ENCODE results near the gene METTL27.

- TF ChIP-seq CTCF (IDR thresholded peaks at IDR 0.05) (no peak), POLR2A (IDR thresholded peaks at IDR 0.05) (no peak)
These were observed 18.5 kb upstream of the METTL27 start, which contains the start of gene TMEM270 for GRCh38 chr7:73860859-73861258.
